OCI-LY1 (cell line): Measurements from ENCODE around the gene PSMD1.

Experiments
- H2AFZ ChIP-seq: fragments of 200-600 bp; sonication (generic), shearing (Covaris generic); 2 replicates; pipeline ENCODE4 v1.6.0; 2014; ENCODE audit warnings: antibody characterized with exemption, mild to moderate bottlenecking, low read length
- H3F3A ChIP-seq: fragments of 200-600 bp; sonication (generic), shearing (Covaris generic); 2 replicates; pipeline ENCODE4 v1.6.0; 2014; ENCODE audit warnings: mild to moderate bottlenecking, antibody characterized with exemption, low read length, moderate library complexity; ENCODE audit not compliant: insufficient read depth
- H3K27ac ChIP-seq: fragments of 200-600 bp; sonication (generic); 2 replicates; pipeline ENCODE4 v1.5.1; 2014; ENCODE audit warnings: low read length, mixed run types, mild to moderate bottlenecking, low read depth; ENCODE audit not compliant: poor library complexity, severe bottlenecking
- H3K27me3 ChIP-seq: fragments of 200-600 bp; sonication (generic); 2 replicates; pipeline ENCODE4 v1.6.0; 2014; ENCODE audit warnings: antibody characterized with exemption, mild to moderate bottlenecking, low read length, moderate library complexity; ENCODE audit not compliant: insufficient read depth
- H3K36me3 ChIP-seq: fragments of 200-600 bp; sonication (generic); 2 replicates; pipeline ENCODE4 v1.6.1; 2014; ENCODE audit warnings: mild to moderate bottlenecking, antibody characterized with exemption, low read length, moderate library complexity, mixed read lengths; ENCODE audit not compliant: insufficient read depth
- H3K4me1 ChIP-seq: fragments of 200-600 bp; sonication (generic); 2 replicates; pipeline ENCODE4 v1.5.1; 2014; ENCODE audit warnings: mild to moderate bottlenecking, low read length, moderate library complexity; ENCODE audit not compliant: insufficient read depth, severe bottlenecking
- H3K4me2 ChIP-seq: fragments of 200-600 bp; sonication (generic), shearing (Covaris generic); 2 replicates; pipeline ENCODE4 v1.6.1; 2014; ENCODE audit warnings: low read length
- H3K4me3 ChIP-seq: fragments of 200-600 bp; sonication (generic); 2 replicates; pipeline ENCODE4 v1.5.1; 2014; ENCODE audit warnings: low read length, low read depth, mild to moderate bottlenecking, mixed read lengths; ENCODE audit not compliant: poor library complexity, severe bottlenecking
- H3K79me2 ChIP-seq: fragments of 200-600 bp; shearing (Covaris generic); 2 replicates; pipeline ENCODE4 v1.6.1; 2016; ENCODE audit warnings: mixed run types, low read length, mixed read lengths; ENCODE audit not compliant: insufficient read depth
- H3K9ac ChIP-seq: fragments of 200-600 bp; sonication (generic), shearing (Covaris generic); 2 replicates; pipeline ENCODE4 v1.6.1; 2014; ENCODE audit warnings: mild to moderate bottlenecking, low read length, mixed read lengths
- H3K9me2 ChIP-seq: fragments of 200-600 bp; sonication (generic), shearing (Covaris generic); 2 replicates; pipeline ENCODE4 v1.6.1; 2014; ENCODE audit warnings: low read depth, mild to moderate bottlenecking, low read length, mixed read lengths
- H3K9me3 ChIP-seq: fragments of 200-600 bp; shearing (Covaris generic); 2 replicates; pipeline ENCODE4 v1.6.1; 2014; ENCODE audit warnings: low read length, mixed read lengths
- H4K20me1 ChIP-seq: fragments of 200-600 bp; sonication (generic), shearing (Covaris generic); 2 replicates; pipeline ENCODE4 v1.6.0; 2016; ENCODE audit warnings: mild to moderate bottlenecking, low read length; ENCODE audit not compliant: insufficient read depth
- CTCF ChIP-seq: fragments of 200-600 bp; sonication (generic), shearing (Covaris generic); IDR thresholded peaks from 2 replicates; pipeline ENCODE4 v1.5.1; 2017; ENCODE audit warnings: mild to moderate bottlenecking, antibody characterized with exemption, low read length, moderate library complexity, mixed read lengths
- EZH2 ChIP-seq: fragments of 200-600 bp; sonication (generic), shearing (Covaris generic); IDR thresholded peaks from 2 replicates; pipeline ENCODE4 v1.8.0; 2017; ENCODE audit warnings: borderline replicate concordance, mixed run types, mild to moderate bottlenecking, antibody characterized with exemption, low read length, moderate library complexity, mixed read lengths

Gene PSMD1

GRCh38 chr2:231056453-231057416 lies at the start of gene PSMD1:
Gene PSMD1 (plus strand): TSS chr2:231056867. CDS start chr2:231057026, 159 bp downstream.
- peaks cover 29% of the 10 kb centered on the region for H3K36me3 ChIP-seq
- H4K20me1 ChIP-seq = no peaks in the 10 kb centered on the region
- no peaks in the 10 kb centered on the region for H3K9me2 ChIP-seq
- H3K4me1 ChIP-seq = peaks cover 34% of the 10 kb centered on the region
- H3K79me2 ChIP-seq = peaks cover 47% of the 10 kb centered on the region
- no peaks in the 10 kb centered on the region for H3K27me3 ChIP-seq
- H3K4me3 ChIP-seq = peak within 1 kb of the TSS; percentile 87
- TF ChIP-seq EZH2 (no peak), CTCF (peak; percentile 89)
- no peak within 1 kb of the TSS for H2AFZ ChIP-seq
- peak within 1 kb of the TSS; percentile 80 for H3K4me2 ChIP-seq
- H3K9ac ChIP-seq = peak within 1 kb of the TSS; percentile 92
- H3K27ac ChIP-seq = peak within 1 kb of the TSS; percentile 71
- H3F3A ChIP-seq = no peaks in the 10 kb centered on the region
- no peaks in the 10 kb centered on the region for H3K9me3 ChIP-seq

GRCh38 chr2:231007286-231008098 lies 49.2 kb upstream of the PSMD1 start:
- no peak overlapping the region for H3K9ac ChIP-seq
- no peaks in the 10 kb centered on the region for H3K36me3 ChIP-seq
- peaks cover 9% of the 10 kb centered on the region; the same call in 1 of the 2 replicates for H3K27me3 ChIP-seq
- H4K20me1 ChIP-seq = no peaks in the 10 kb centered on the region
- H3K79me2 ChIP-seq = no peaks in the 10 kb centered on the region
- H3K27ac ChIP-seq = no peak overlapping the region
- H3K9me3 ChIP-seq = no peaks in the 10 kb centered on the region
- TF ChIP-seq CTCF (no peak), EZH2 (no peak)
- H3K4me1 ChIP-seq = no peaks in the 10 kb centered on the region
- H3K9me2 ChIP-seq = no peaks in the 10 kb centered on the region
- H3K4me2 ChIP-seq = no peak overlapping the region
- H2AFZ ChIP-seq = no peak overlapping the region
- no peak overlapping the region for H3K4me3 ChIP-seq
- no peaks in the 10 kb centered on the region for H3F3A ChIP-seq

GRCh38 chr2:231008131-231008530 lies 48.5 kb upstream of the PSMD1 start:
- Histone ChIP-seq H3F3A (no peaks in the 10 kb centered on the region), H3K9me2 (no peaks in the 10 kb centered on the region), H3K79me2 (no peaks in the 10 kb centered on the region), H3K9ac (no peak overlapping the region), H2AFZ (no peak overlapping the region), H3K27ac (no peak overlapping the region), H3K9me3 (no peaks in the 10 kb centered on the region), H3K4me3 (no peak overlapping the region), H4K20me1 (no peaks in the 10 kb centered on the region), H3K36me3 (no peaks in the 10 kb centered on the region), H3K27me3 (peaks cover 8% of the 10 kb centered on the region; the same call in 1 of the 2 replicates), H3K4me1 (no peaks in the 10 kb centered on the region), H3K4me2 (no peak overlapping the region)
- TF ChIP-seq CTCF (no peak), EZH2 (no peak)
